GM10266 (cell line): ENCODE measurements around the gene RCOR3.
"Not testable (repeated sequence)": the region's sequence is repeated elsewhere in the genome, so short reads cannot be mapped to it uniquely, and the experiment has no call there.

Experiments
- DNase-seq: peaks from one replicate; pipeline ENCODE4 v3.0.0; 2012; ENCODE audit errors: extremely low spot score
- CTCF ChIP-seq: IDR thresholded peaks from 2 replicates; pipeline ENCODE4 v1.5.1; 2012; ENCODE audit warnings: mild to moderate bottlenecking, low read depth; ENCODE audit not compliant: control insufficient read depth, insufficient read depth; ENCODE audit errors: missing control alignments

The RCOR3 gene

GRCh38 chr1:211296396-211296795 lies 37.2 kb downstream of the RCOR3 start:
- no peak for DNase-seq
- no peak for TF ChIP-seq CTCF

- TF ChIP-seq CTCF: no peak
- DNase-seq: peak; percentile 36
Observed at GRCh38 chr1:211305044-211305443, 45.9 kb downstream of the RCOR3 start.

DNA sequence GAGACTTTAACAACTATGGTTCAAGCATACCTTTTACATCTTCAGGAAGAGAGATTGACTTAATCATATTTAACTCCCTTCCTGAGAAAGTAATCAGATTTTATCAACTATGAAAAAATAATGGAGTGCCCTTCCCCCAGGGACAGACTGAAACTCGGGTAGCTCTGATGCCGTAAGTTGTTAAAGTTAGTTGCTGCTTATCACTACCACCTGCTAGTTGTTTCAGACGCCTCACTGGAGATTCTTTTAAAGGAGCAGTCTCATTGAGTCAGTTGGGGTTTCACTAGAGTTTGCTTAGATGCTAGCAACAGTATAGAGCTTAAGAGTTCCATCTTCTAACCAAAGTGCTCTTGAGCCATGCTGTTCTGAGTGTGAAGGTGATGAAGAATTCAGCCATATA lies 50.5 kb downstream of the RCOR3 start:
- DNase-seq: no peak
- TF ChIP-seq CTCF: no peak

GRCh38 chr1:211313392-211313791 lies 54.2 kb downstream of the RCOR3 start:
- no peak for TF ChIP-seq CTCF
- DNase-seq: no peak

DNA sequence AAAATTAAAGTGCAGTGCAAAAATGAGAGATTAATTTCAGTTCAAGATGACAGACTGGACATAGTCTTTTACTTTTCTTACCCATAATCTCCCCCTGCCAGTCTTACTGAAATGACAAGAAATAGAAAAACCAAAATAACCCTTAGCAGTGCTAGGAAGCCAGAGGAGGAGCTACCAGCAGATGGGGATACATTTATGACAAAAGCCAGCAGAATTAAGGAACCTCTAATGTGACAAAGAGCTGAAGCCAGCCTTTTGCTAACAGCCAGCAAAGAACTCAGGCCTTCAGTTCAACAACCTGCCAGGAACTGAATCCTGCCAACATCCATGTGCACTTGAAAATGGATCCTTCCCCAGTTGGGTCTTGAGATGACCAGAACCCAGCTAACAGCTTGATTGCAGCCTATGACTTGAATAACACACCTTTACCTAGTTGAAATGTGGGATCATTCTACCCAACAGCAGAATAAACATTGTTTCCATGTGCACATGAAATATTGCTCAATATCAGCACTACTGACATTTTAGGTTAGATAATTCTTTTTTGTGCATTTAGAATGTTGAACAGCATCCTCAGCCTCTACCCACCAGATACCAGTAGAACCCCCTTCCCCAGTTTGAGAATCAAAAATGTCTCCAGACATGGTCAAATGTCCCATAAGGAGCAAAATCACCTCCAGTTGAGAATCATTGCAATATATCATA lies 59.6 kb downstream of the RCOR3 start:
- no peak for DNase-seq
- TF ChIP-seq CTCF: no peak

DNA sequence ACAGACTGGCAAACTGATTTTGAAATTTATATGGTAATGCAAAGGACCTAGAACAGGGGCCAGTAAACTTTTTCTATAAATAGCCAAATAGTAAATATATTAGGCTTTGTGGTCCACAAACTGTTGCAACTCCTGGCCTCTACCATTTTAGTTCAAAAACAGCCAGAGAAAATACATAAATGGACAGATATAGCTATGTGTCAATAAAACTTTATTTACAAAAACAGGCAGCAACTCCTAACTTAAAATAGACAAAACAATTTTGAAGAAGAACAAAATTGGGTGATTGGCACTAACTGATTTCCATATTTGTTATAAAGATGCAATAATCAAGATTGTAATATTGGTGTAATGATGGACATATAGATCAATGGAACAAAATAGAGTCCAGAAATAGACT lies 60.7 kb downstream of the RCOR3 start:
- no peak for DNase-seq
- TF ChIP-seq CTCF: no peak

- no peak for TF ChIP-seq CTCF
- DNase-seq: no peak
Observed at GRCh38 chr1:211320980-211321379, 61.8 kb downstream of the RCOR3 start.

DNA sequence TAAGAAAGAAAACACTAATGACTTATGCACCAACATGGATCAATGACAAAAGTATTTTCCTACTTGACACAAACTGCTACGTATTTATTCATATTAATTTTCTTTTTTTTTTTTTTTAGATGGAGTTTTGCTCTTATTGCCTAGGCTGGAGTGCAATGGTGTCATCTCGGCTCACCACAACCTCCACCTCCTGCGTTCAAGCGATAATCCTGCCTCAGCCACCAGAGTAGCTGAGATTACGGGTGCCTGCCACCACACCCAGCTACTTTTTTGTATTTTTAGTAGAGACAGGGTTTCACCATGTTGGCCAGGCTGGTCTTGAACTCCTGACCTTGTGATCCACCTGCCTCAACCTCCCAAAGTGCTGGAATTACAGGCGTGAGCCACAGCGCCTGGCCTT lies 62.5 kb downstream of the RCOR3 start:
- not testable (repeated sequence) for DNase-seq
